DND-41 (cell line): ENCODE results near the gene C4orf36.
A peak's percentile ranks its signal among the peaks of the same experiment; 100 is the strongest.

Experiments
- ATAC-seq: fragments of 200-7000 bp; cut with Tn5 transposase; 3 replicates; pipeline ENCODE4 v1.9.1; 2021; ENCODE audit warnings: low read depth; ENCODE audit not compliant: insufficient read depth
- DNase-seq: peaks from one replicate; pipeline ENCODE4 v3.0.0-alpha.2; 2020
- H2AFZ ChIP-seq: 2 replicates; pipeline ENCODE4 v1.6.0; 2012; ENCODE audit warnings: low read depth, low read length
- H3K27ac ChIP-seq: 2 replicates; pipeline ENCODE4 v1.5.1; 2012; ENCODE audit warnings: low read length, inconsistent platforms
- H3K27me3 ChIP-seq: fragments of 200-600 bp; sonication (generic); 2 replicates; pipeline ENCODE4 v1.6.0; 2012; ENCODE audit warnings: low read length, mild to moderate bottlenecking, inconsistent platforms; ENCODE audit not compliant: insufficient read depth, poor library complexity
- H3K36me3 ChIP-seq: 2 replicates; pipeline ENCODE4 v1.5.1; 2012; ENCODE audit warnings: low read length, inconsistent platforms; ENCODE audit not compliant: insufficient read depth
- H3K4me1 ChIP-seq: 2 replicates; pipeline ENCODE4 v1.5.1; 2012; ENCODE audit warnings: mild to moderate bottlenecking, low read length; ENCODE audit not compliant: insufficient read depth
- H3K4me2 ChIP-seq: 2 replicates; pipeline ENCODE4 v1.6.0; 2012; ENCODE audit warnings: mild to moderate bottlenecking, moderate library complexity, low read length, inconsistent platforms; ENCODE audit not compliant: insufficient read depth
- H3K4me3 ChIP-seq, 2 experiments: fragments of 200-600 bp in 1 of 2; shearing (Covaris generic) in 1 of 2; 2 replicates each; pipeline ENCODE4 v1.5.1; 2012 to 2016; ENCODE audit warnings: inconsistent platforms in 2 of 2, low read length in 2 of 2, mild to moderate bottlenecking in 2 of 2, low read depth in 1 of 2, moderate library complexity in 1 of 2
- H3K79me2 ChIP-seq: 2 replicates; pipeline ENCODE4 v1.6.0; 2012; ENCODE audit warnings: low read length, inconsistent platforms; ENCODE audit not compliant: insufficient read depth
- H3K9ac ChIP-seq: 2 replicates; pipeline ENCODE4 v1.6.0; 2012; ENCODE audit warnings: low read depth, mild to moderate bottlenecking, inconsistent platforms, low read length, moderate library complexity
- H3K9me3 ChIP-seq: 2 replicates; pipeline ENCODE4 v1.5.1; 2012; ENCODE audit warnings: low read length, moderate library complexity, mild to moderate bottlenecking, inconsistent platforms; ENCODE audit not compliant: insufficient read depth, severe bottlenecking
- H4K20me1 ChIP-seq: 2 replicates; pipeline ENCODE4 v1.6.0; 2012; ENCODE audit warnings: low read length; ENCODE audit not compliant: insufficient read depth
- EZH2 ChIP-seq: IDR thresholded peaks from 3 replicates; pipeline ENCODE4 v1.6.1; 2012; ENCODE audit warnings: borderline replicate concordance, low read depth, mild to moderate bottlenecking, moderate library complexity, low read length, inconsistent platforms; ENCODE audit not compliant: severe bottlenecking
- TF ChIP-seq, protein P1 (sequence below): IDR thresholded peaks from 2 replicates; pipeline ENCODE4 v1.5.1; 2012; ENCODE audit warnings: borderline replicate concordance, low read length, moderate library complexity, mild to moderate bottlenecking; ENCODE audit not compliant: poor library complexity, severe bottlenecking; ENCODE audit errors: extremely low read depth

C4orf36 gene

GRCh38 chr4:86910369-86910768, 18.1 kb upstream of the C4orf36 start:
- Histone ChIP-seq H3K4me1 (peaks cover 14% of the 10 kb centered on the region), H3K4me2 (no peak overlapping the region), H4K20me1 (no peaks in the 10 kb centered on the region), H3K9ac (no peak overlapping the region), H3K9me3 (no peaks in the 10 kb centered on the region), H3K4me3 (no peak overlapping the region), H3K36me3 (no peaks in the 10 kb centered on the region), H3K27ac (no peak overlapping the region), H3K79me2 (no peaks in the 10 kb centered on the region), H2AFZ (no peak overlapping the region), H3K27me3 (no peaks in the 10 kb centered on the region)
- ATAC-seq (no peak), DNase-seq (no peak)
- TF ChIP-seq, protein P1, sequence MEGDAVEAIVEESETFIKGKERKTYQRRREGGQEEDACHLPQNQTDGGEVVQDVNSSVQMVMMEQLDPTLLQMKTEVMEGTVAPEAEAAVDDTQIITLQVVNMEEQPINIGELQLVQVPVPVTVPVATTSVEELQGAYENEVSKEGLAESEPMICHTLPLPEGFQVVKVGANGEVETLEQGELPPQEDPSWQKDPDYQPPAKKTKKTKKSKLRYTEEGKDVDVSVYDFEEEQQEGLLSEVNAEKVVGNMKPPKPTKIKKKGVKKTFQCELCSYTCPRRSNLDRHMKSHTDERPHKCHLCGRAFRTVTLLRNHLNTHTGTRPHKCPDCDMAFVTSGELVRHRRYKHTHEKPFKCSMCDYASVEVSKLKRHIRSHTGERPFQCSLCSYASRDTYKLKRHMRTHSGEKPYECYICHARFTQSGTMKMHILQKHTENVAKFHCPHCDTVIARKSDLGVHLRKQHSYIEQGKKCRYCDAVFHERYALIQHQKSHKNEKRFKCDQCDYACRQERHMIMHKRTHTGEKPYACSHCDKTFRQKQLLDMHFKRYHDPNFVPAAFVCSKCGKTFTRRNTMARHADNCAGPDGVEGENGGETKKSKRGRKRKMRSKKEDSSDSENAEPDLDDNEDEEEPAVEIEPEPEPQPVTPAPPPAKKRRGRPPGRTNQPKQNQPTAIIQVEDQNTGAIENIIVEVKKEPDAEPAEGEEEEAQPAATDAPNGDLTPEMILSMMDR = peak; percentile 16
- TF ChIP-seq EZH2 = no peak

DNA sequence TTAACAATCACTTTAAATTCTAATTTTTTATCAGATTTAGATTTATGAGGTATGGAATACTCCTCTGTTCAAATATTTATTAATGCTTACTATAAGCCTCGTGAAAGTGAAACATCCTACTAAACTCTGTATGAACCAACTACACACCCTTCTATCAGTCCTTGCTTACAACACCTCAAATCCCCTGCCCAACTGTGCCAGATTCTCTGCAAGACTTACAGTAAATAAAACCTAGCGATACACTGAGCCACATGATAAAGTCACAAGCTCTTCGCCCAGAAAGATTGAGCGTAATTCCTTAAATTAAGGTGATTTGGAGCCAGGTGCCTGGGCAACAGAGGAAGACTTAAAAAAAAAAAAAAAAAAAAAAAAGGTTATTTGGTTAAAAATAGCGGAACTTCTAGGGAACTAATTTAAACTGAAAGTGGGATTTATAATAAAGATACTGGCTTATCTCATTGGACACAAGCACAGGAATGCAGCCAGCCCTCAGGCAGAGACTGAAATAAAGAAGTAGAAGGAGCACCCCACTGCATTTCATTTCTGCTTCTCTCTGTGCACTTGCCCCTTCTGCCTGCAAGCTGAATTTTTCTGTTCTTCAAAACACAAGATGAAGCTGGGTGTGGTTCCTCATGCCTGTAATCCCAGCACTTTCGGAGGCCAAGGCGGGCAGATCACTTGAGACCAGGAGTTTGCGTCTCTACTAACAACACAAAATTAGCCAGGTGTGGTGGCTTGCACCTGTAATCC, 17.5 kb upstream of the C4orf36 start:
- Histone ChIP-seq H3K4me1 (peaks cover 14% of the 10 kb centered on the region), H3K36me3 (no peaks in the 10 kb centered on the region), H3K4me2 (no peak overlapping the region), H3K4me3 (no peak overlapping the region), H3K79me2 (no peaks in the 10 kb centered on the region), H3K9me3 (no peaks in the 10 kb centered on the region), H4K20me1 (no peaks in the 10 kb centered on the region), H2AFZ (no peak overlapping the region), H3K9ac (no peak overlapping the region), H3K27ac (no peak overlapping the region), H3K27me3 (no peaks in the 10 kb centered on the region)
- no peak for ATAC-seq
- TF ChIP-seq EZH2 = no peak
- TF ChIP-seq, protein P1 = no peak
- no peak for DNase-seq

DNA sequence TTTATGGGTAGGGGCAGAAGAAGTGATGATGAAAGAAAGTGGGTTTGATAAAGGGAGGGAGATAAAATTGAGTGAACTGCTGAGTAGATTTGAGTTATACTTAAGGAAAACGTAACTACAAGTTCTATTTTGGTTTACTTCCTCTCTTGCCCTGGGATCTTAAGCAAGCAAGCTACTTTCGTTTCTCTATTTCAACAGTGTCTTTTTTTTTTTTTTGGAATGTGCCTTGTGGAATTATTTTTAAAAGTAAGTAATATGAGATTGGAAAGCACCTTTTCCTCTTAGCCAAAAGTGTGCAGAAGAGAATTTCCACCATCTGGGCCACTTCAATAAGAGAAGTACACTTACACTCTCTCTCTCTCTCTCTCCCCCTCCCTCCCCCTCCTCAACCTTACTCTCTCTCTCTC, 16.0 kb upstream of the C4orf36 start:
- peak overlapping the region in 1 of 2 experiments; percentile 8; a peak in 1 of 4 replicates for H3K4me3 ChIP-seq
- H4K20me1 ChIP-seq = no peaks in the 10 kb centered on the region
- H3K27me3 ChIP-seq = no peaks in the 10 kb centered on the region
- TF ChIP-seq EZH2 = no peak
- TF ChIP-seq, protein P1 = no peak
- DNase-seq = no peak
- H3K4me1 ChIP-seq = peaks cover 14% of the 10 kb centered on the region
- H3K79me2 ChIP-seq = no peaks in the 10 kb centered on the region
- H3K27ac ChIP-seq = peak overlapping the region; percentile 59
- H3K36me3 ChIP-seq = no peaks in the 10 kb centered on the region
- H3K4me2 ChIP-seq = peak overlapping the region; percentile 46
- peak; percentile 54; the same call in 2 of the 3 replicates for ATAC-seq
- peak overlapping the region; percentile 66 for H2AFZ ChIP-seq
- H3K9ac ChIP-seq = no peak overlapping the region
- no peaks in the 10 kb centered on the region for H3K9me3 ChIP-seq
